Amniotic stem cell (primary cell): ENCODE data around the gene TMA7.

Source experiments
- DNase-seq: peaks from one replicate; lab custom pipeline; 2025; lab: John Stamatoyannopoulos, UW

TMA7 gene

GRCh38 chr3:48423241-48423882 lies 16.7 kb upstream of the TMA7 start:
- no peak for DNase-seq

- DNase-seq, result no peak
Measured at GRCh38 chr3:48423883-48424695, 16.0 kb upstream of the TMA7 start.

DNA sequence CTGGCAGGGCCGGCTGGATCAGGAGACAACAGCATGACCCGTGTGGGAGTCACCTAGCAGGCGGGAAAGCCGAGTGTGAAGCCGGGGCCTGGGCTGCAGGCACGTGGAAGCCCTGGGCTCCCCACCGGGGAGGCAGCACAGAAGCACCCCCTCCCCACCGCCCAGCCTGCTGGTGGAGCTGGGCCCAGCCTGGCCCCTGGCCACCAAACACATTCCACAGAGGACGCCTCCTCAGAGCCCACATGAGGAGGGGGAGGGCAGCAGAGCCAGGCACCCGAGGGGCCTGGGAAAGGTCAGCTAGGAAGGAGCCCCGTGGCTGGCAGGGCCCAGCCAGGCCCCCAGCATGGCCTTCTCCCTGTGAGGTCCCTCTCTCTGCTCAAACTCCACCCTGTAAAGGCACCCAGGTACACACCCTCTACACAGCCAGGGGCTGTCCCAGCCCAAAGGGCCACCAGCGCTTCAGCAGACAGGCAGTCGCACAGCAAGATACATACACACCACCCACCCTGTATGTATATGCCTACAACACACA lies 14.7 kb upstream of the TMA7 start:
- no peak for DNase-seq

DNA sequence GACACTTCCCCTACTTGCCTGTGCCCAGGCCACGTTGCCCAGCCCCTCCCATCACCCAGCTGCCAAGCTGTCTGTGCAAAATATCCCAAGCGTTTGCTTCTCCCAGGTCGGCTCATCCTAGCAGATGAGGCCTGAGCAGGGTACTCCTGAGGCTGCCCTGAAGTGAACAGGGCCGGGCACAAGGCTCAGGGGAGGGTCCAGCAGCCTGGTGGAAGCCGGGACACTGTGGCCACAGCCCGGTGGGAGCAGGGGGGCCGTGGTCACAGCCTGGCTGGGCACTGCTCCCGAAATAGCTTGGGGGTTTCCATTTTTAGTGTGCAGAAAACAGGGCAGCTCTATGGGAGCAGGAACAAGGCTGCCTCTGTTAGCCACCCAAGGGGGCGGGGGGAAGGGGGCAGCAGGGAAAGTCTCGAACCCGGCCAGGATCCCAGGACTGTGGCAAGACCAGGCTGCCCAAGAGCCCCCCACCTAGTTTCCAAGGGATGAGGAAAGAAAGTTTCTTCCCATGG lies 13.6 kb upstream of the TMA7 start:
- DNase-seq, result no peak

DNA sequence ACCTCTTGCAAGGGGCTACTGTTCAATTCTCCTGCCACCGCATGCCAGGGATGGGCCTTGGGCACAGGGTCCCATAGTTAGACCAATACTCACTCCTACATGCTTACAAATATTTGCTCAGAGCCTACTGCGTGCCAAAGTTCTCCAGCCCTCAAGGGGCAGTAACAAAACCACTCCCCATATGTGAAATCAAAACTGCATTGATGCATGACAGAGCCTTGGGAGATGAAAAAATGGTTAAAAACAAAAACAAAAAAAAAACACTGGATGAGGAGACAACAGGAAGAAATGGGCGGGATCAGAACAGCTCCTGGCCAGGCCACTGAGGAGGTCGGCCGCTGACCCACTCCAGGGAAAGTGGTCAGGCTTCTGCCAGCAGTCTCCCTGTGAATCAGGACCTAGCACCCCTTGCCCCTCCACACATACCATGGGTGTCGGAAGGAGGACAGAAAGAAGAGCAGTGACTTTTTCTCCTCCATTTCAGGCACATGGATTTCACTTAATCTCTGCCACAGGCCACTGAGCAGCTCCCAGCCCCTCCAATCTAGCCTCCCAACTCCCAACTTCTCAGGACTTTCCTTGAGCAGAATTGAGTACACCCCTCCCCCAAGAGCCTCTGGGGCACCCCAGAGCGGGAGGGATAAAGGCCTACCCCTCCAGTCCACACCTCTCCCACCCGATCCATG lies 13.0 kb upstream of the TMA7 start:
- DNase-seq, result no peak

DNA sequence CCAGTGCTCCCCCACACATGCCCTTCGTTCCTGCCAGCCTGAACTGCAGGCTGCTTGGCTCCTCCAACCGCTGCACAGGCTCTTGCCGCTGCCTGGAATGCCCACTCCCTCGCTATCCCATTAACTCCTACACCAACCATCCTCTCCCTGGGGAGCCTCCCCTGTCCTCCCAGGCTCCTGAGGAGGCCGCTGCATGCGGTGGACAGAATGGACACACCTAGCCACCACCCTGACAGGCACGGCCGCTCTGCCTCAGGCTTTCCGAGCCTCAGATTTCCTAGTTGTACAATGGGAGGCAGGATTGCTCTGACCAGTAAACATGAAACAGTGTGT lies 12.5 kb upstream of the TMA7 start:
- DNase-seq, result no peak

- no peak for DNase-seq
Measured at GRCh38 chr3:48428088-48428571, 11.9 kb upstream of the TMA7 start.

DNA sequence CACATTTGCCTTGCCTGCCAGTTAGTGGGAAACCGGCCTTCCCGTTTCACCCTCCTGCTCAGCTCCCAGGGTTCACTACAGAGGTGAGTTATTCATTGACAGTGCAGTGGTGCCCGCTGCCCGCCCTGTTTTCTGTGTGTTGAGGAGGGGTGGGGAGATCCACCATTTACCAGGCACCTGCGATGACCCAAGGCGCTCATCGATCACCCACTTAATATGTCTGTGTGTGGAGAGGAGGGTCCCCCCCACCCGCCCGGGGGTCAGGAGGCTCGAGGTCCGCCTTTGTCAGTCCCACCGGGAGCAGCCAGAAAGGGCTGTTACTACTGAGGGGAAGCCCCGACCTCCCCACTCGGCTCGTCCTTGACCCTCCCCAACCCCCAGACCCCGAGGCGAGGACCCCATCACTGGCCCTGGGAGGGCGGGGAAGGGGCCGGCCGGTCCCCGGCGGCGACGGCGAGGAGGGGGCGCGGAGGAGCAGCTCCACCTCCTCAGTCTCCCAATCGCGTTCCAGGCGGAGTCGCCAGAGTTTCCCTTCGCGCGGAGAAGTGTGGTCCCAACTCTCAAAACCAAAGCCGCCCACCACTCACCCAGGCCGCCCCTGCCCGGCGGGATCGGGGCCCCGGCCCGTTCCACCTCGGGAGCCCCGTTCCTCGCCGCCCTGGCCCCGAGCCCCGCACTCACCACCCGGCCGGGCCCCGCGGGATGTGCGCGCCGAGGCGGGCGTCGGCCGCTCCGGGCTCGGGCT lies 11.3 kb upstream of the TMA7 start:
- DNase-seq, result no peak

DNA sequence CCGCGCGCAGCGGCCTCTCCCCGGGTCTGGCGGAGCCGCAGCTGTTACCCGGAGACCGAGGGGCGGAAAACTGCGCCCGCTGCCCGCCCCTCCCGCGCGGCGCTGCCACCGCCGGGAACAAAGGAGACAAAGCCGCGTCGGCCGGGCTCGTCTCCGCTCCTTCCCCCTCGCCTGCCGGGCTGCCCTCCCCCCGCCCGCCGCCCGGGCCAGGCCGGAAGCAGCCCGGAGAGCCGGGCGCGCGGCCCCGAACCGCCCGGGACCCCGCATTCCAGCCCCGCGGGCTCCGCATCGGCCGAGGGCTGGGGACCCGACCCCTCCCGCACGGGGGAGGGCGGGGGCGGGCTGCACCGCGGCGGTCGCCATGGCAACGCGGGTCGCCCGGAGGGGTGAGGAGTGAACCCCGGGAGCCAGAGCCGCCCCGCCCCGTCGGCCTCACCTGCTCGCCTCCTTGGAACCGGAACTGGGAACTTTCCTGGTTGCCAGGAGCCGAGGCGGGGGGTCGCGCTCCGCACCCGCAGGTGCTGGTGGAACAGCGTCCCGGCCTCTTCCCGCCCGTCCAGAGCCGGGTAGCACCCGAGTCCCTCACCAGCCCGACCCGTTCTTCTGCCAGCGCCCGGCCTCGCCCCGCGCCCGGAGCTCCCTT lies 10.6 kb upstream of the TMA7 start:
- no peak for DNase-seq

DNA sequence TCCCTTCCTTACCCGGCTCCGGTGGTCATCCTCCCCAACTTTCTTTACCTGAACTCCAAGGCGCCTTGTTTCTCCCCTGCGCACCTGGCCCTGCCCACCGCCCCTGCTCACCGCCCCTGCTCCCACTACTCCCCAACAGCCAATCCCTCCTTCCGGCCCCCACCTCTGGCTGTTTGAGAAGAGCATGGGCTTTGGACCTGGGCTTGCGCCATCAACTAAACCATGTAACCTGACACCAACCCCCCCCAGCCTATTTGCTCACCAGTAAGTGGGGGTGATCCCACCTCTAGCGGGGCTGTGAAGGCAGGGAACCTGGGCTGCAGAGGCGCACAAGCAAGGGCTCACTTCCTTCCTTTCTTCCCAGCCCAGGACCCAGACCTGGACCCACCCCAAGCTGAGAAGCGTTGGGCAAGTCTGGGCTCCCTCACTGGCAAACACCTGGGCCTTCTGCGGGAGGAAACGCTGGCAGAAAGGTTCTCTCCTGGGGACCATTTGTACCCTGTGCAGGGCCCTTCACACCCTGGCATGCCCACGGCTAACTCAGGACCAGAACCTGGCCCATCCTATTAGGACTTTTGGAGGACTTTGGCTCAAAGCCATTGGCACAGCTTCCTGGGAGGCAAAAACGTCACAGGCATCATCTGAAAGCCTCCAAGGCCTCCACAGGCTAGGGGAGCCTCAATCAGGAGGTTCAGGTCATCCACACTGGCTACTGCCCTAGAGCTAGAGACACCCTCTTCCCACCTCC lies 9.9 kb upstream of the TMA7 start, which contains the start of gene PLXNB1:
Gene PLXNB1 (minus strand): TSS at position 127 of the 748 bp plus-strand sequence. CDS start 5,475 bp downstream, outside the sequence.
- no peak for DNase-seq

- DNase-seq, result no peak
Measured at GRCh38 chr3:48430708-48431101, 9.4 kb upstream of the TMA7 start.

- DNase-seq, result no peak
Measured at GRCh38 chr3:48431224-48432029, 8.6 kb upstream of the TMA7 start.

DNA sequence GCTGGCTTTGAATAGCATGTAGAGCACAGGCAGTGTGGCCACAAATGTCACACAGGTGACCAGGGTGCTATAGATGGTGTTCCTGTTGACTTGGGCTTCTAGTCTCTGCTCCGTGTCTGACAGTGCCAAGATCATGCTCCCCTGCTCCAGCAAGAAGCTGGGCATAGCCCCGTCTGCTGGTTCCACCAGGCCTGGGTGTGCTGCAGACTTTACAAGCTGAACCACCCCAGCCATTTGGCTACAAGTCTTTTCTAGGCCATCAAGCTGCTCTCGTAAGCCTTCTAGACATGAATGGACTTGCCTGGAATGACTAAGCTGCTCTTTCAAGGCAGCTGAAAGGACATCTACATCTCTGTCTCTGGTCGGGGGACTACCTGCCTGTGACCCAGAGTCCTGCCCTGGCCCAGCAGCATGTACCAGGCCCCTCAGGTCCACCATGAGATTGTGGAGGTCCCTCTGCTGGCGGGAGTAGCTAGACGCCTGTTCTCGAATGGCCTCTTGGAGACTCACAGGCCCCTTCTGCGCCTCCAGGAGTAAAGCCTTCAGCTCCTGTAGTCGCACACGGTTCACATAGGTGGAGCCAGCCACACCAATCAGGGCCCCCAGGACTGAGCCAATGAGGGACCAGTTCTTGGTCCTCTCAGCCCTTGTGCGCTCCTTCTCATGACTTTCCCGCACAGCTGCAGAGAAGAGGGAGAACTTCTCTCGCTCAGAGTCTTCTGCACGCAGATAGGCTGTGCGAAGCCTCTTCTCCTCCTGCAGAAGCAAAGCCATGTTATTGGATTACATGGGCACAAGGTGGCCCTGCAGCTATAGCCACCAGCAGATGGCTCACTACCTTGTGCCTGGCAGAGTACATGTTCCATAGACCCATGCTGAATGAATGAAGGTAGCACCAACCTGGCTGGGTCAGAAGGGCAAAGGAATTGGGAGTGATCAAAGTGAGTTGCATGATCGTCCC lies 7.4 kb upstream of the TMA7 start:
- no peak for DNase-seq

GRCh38 chr3:48433472-48434118 lies 6.5 kb upstream of the TMA7 start:
- DNase-seq, result no peak

- DNase-seq, result no peak
Measured at GRCh38 chr3:48434591-48435222, 5.3 kb upstream of the TMA7 start.

DNA sequence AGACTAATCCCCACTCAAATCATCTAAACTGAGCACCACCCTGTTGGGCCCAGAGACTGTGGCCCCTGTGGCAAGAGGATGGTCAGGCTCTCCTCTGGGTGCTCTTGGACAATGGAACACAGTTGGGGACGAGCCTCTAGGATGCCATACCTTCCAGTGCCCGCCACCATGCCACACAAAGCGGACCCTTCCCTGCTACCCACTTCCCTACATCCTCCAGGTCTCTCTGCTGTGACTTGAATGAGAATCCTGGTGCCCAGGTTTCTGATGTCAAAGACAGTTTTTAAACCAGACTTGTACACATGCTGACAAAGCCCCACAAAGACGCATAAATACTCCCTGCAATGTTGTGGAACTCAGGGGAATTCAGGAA lies 4.8 kb upstream of the TMA7 start:
- no peak for DNase-seq

DNA sequence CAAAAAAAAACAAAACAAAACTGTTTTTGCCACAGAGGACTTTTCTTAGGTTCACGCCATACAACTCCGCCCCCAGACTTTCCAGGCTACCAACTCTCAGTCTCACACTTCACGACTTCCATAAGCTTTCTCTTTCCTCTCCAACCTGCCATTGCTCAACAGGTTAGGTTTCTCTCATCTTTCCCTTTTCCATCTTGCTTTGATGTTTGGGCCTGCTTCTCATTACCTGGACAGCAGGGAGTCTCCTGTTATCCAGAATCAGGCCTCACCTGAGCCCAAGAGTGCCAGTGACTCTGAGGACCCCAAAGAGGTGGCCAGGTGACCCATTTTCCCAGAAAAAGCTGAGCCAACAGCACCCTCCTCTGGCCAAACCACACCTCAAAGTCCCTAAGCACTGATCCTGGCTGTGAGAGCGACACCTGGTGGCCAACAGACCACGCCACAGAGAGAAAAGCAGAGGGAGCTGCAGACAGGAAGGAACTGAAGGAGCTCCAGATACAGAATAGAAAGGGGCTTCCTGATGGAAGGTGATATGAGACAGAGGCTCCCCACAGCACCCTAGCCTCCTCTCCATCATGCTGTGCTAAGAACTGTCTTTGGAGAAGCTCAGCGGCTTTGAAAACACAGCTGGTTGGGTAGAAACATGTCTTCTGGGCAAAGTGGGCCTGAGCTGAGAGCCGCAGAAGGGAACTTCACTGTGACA lies 4.1 kb upstream of the TMA7 start:
- peak; percentile 46 for DNase-seq
